Glutamatergic neuron (in vitro differentiated cells): Measurements from ENCODE around the gene NPR3. TPM values are rescaled to one million over a fixed set of nuclear protein-coding genes. Genes with fewer than 3 reads are reported as not detected.

ENCODE experiments used
- DNase-seq: peaks from one replicate; pipeline ENCODE4 v3.0.0; 2022
- H3K27ac Mint-ChIP-seq: one replicate; pipeline ENCODE4 v1.8.0; 2020; ENCODE audit warnings: mild to moderate bottlenecking, mixed read lengths, inconsistent platforms; ENCODE audit not compliant: unreplicated experiment
- H3K27me3 Mint-ChIP-seq: one replicate; pipeline ENCODE4 v1.8.0; 2020; ENCODE audit warnings: mild to moderate bottlenecking, moderate library complexity, mixed read lengths, inconsistent platforms; ENCODE audit not compliant: unreplicated experiment
- H3K36me3 Mint-ChIP-seq: one replicate; pipeline ENCODE4 v1.8.0; 2020; ENCODE audit warnings: mild to moderate bottlenecking, mixed read lengths, inconsistent platforms; ENCODE audit not compliant: unreplicated experiment
- H3K4me1 Mint-ChIP-seq: one replicate; pipeline ENCODE4 v1.8.0; 2020; ENCODE audit warnings: mild to moderate bottlenecking, low read depth, mixed read lengths, inconsistent platforms; ENCODE audit not compliant: unreplicated experiment
- H3K4me3 Mint-ChIP-seq: one replicate; pipeline ENCODE4 v1.8.0; 2020; ENCODE audit warnings: mild to moderate bottlenecking, mixed read lengths, inconsistent platforms; ENCODE audit not compliant: unreplicated experiment
- H3K9me3 Mint-ChIP-seq: one replicate; pipeline ENCODE4 v1.8.0; 2020; ENCODE audit warnings: mild to moderate bottlenecking, moderate library complexity, mixed read lengths, inconsistent platforms; ENCODE audit not compliant: unreplicated experiment
- total RNA-seq: library from RNA; stranded (reverse); fragmentation: NEBNext Ultra II Directional; extraction: Animal tissue kit (Norgen Biotek cat#: 25700); gene quantifications from one replicate; pipeline ENCODE4 v1.2.1, GENCODE V29; 2021; ENCODE audit not compliant: unreplicated experiment
- TF ChIP-seq, protein P1 (sequence below): fragments of 200-600 bp; sonication (generic); IDR thresholded peaks from one replicate; pipeline ENCODE4 v1.5.0; 2021; ENCODE audit not compliant: partially characterized antibody, unreplicated experiment

NPR3 gene
- total RNA-seq, 1 donor from 2014 or later: not detected

DNA sequence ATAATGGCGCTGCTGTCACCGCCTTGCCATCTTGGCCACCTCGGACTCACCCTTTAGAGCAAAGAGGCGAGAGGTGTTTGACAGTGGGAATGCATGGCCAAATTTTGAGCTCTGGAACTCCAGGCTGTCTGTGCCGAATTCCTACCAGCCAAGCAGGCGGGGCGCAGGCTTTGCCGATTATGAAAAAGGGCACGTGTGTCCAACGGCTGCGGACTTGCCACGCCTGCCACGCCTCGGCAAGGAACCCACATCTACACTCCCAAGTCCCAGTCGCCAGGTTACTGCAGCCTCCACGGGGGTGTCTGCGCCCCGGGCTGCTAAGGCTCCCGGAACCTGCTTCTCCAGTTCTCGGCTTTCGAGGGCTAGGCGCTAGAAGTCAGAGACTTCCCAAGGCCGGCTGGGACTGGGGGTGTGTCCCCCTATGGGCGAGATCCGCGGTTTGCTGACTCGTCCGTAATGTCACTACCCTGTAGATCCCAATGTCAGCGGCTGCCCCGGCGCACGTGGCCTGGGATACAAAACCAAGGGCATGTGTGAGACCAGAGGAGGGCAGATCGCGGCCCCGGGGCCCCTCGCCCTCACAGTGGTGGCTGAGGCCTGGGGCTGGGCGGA lies 2.8 kb downstream of the NPR3 start:
- H3K36me3 Mint-ChIP-seq: no peaks in the 10 kb centered on the region
- no peaks in the 10 kb centered on the region for H3K4me1 Mint-ChIP-seq
- no peak overlapping the region for H3K4me3 Mint-ChIP-seq
- peaks cover 16% of the 10 kb centered on the region for H3K27me3 Mint-ChIP-seq
- peaks cover 5% of the 10 kb centered on the region for H3K9me3 Mint-ChIP-seq
- TF ChIP-seq, protein P1, sequence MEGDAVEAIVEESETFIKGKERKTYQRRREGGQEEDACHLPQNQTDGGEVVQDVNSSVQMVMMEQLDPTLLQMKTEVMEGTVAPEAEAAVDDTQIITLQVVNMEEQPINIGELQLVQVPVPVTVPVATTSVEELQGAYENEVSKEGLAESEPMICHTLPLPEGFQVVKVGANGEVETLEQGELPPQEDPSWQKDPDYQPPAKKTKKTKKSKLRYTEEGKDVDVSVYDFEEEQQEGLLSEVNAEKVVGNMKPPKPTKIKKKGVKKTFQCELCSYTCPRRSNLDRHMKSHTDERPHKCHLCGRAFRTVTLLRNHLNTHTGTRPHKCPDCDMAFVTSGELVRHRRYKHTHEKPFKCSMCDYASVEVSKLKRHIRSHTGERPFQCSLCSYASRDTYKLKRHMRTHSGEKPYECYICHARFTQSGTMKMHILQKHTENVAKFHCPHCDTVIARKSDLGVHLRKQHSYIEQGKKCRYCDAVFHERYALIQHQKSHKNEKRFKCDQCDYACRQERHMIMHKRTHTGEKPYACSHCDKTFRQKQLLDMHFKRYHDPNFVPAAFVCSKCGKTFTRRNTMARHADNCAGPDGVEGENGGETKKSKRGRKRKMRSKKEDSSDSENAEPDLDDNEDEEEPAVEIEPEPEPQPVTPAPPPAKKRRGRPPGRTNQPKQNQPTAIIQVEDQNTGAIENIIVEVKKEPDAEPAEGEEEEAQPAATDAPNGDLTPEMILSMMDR: no peak
- DNase-seq: peak; percentile 48
- no peak overlapping the region for H3K27ac Mint-ChIP-seq

DNA sequence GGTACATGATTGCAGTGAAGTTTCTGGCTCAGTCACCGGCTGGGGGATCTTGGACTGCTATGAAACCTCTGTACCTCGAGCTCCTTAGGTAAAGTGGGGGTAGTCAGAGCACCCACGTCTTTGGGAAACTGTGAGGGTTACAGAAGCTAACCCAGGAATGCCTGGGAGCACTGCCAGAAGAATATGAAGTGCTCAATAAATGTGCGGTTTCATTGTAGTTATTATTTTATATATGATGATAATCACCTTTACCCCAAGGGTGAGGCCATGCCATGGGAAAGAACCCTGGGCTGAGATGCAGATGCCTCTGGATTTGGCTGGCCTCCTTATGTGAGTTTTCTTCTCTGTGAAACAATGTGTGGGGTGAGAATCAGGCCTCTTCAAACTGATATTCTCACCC lies 3.7 kb downstream of the NPR3 start:
- Mint-ChIP-seq H3K27ac (no peak overlapping the region), H3K4me1 (no peaks in the 10 kb centered on the region), H3K9me3 (peaks cover 5% of the 10 kb centered on the region), H3K36me3 (peaks cover 4% of the 10 kb centered on the region), H3K27me3 (peaks cover 16% of the 10 kb centered on the region), H3K4me3 (no peak overlapping the region)
- no peak for DNase-seq
- TF ChIP-seq, protein P1: no peak

DNA sequence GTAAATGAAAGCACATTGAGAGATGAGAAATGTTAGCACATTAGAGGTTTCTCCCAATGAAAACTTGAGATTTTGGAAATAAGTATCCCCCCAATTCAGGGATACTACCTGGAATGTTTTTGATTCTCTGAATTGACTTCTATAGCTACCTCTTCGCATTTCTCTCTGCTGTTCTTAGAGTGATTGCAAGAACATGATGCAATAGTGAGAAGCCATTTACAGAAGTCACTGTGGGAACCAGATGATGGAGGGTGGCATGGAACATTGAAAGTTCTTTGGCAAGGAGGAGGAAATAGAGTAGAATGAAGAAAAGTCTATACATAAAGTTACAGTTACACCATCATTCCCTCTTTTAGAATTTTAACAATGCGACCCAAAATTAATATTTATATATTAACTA lies 9.2 kb downstream of the NPR3 start:
- H3K27ac Mint-ChIP-seq: no peak overlapping the region
- TF ChIP-seq, protein P1: no peak
- H3K4me1 Mint-ChIP-seq: no peaks in the 10 kb centered on the region

DNA sequence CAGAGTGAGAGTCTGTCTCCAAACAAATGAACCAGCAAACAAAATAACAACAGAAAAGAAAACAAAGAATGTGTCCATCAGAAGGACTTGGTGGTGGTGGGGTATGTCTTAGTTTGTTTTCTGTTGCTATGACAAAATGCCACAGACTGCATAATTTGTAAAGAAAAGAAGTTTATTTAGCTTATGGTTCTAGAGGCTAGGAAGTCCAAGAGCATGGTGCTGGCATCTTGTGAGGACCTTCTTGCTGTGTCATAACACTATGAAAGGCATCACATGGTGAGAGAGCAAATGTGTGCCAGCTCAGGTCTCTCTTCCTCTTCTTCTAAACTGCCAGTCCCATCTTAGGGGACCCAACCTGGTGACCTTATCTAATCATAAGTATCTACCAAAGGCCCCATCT lies 10.5 kb downstream of the NPR3 start:
- Mint-ChIP-seq H3K27me3 (no peaks in the 10 kb centered on the region), H3K36me3 (peaks cover 4% of the 10 kb centered on the region), H3K9me3 (no peaks in the 10 kb centered on the region), H3K4me1 (no peaks in the 10 kb centered on the region), H3K27ac (no peak overlapping the region), H3K4me3 (no peak overlapping the region)
- no peak for DNase-seq
- TF ChIP-seq, protein P1: no peak

More for the DNA sequence above, 9.2 kb downstream of the NPR3 start:
- Mint-ChIP-seq H3K27me3 (no peaks in the 10 kb centered on the region), H3K36me3 (peaks cover 4% of the 10 kb centered on the region), H3K9me3 (no peaks in the 10 kb centered on the region), H3K4me3 (no peak overlapping the region)
- no peak for DNase-seq

DNA sequence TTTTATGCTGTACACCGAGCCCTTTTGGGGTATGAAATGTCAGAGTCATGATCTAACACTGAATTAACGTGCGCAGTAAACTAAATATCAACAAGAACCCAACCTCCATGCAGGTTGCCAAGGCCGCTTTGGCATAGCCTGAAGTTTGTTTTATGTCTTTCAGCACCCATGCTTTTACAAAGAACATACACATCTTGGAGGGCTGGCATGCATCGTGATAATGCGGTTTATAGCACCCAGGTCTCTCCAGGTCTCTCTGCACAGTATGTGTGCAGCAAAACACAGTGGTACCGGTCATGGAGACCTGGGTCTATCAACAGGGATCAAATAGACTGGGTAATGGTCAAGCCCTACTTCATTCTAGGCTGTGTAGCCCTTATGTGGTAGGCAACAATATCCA lies 11.8 kb downstream of the NPR3 start:
- Mint-ChIP-seq H3K27ac (no peak overlapping the region), H3K36me3 (peaks cover 4% of the 10 kb centered on the region), H3K27me3 (no peaks in the 10 kb centered on the region), H3K9me3 (no peaks in the 10 kb centered on the region), H3K4me3 (no peak overlapping the region), H3K4me1 (no peaks in the 10 kb centered on the region)
- TF ChIP-seq, protein P1: no peak
- DNase-seq: no peak
